ENCODE measurements around the gene ZNF853.

The ZNF853 gene

DNA sequence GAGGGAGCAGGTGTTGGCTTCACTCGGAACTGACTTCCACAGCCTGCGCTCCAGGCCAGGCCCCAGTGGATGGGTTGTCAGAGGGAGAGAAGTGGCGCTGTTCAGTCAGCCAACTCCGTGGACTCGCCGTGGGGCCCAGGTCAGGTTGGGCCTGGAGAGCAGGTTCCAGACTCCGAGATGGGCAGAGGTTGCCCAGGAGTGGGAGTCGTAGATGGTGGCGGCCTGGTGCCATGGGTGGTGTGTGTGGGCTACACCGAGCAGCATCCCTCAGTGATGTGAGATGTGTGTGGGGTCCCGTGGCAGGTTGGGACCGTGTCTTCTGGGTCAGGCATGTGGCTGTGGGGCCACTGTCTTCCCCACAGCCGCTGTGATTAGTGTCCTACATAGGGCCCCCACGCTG is 32.1 kb downstream of the ZNF853 start:
- no peak overlapping the region for H3K4me3 ChIP-seq
- H3K9me3 ChIP-seq: no peaks in the 10 kb centered on the region; the same call in 1 of the 2 replicates
- no peaks in the 10 kb centered on the region for H3K4me1 ChIP-seq
- in situ Hi-C loops (cut with MboI; ENCODE audit: low sequenced_read_pairs): no loop called here
- DNase-seq (ENCODE audit: low spot score in 2 of 2): no peak
- H3K36me3 ChIP-seq (replicated peaks): peaks cover 52% of the 10 kb centered on the region
- H3K27me3 ChIP-seq (ENCODE audit: low read depth): no peaks in the 10 kb centered on the region

GRCh38 chr7:6648066-6648814 is 32.8 kb downstream of the ZNF853 start:
- Histone ChIP-seq H3K9me3 (no peaks in the 10 kb centered on the region; the same call in 1 of the 2 replicates), H3K4me3 (no peak overlapping the region), H3K27me3 (ENCODE audit: low read depth) (no peaks in the 10 kb centered on the region), H3K36me3 (replicated peaks) (peaks cover 47% of the 10 kb centered on the region), H3K4me1 (no peaks in the 10 kb centered on the region)
- DNase-seq (ENCODE audit: low spot score in 2 of 2): no peak
- in situ Hi-C loops (cut with MboI; ENCODE audit: low sequenced_read_pairs): no loop called here

DNA sequence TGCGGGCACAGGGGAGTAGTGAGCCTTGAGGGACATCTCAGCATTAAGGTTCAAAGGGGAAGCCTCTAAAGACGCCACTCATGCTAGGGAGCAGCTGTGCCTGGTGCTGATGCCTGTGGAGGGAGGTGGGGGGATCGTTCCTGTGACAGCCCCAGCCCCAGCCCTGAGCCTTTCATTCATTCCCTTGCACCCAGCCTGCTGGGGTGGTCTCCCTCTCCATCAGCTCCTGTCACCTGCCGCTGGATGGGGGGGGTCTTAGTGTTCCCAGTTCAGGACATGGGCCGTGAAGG is 33.4 kb downstream of the ZNF853 start:
- no peaks in the 10 kb centered on the region for H3K27me3 ChIP-seq (ENCODE audit: low read depth)
- no peak overlapping the region for H3K4me3 ChIP-seq
- no peaks in the 10 kb centered on the region; the same call in 1 of the 2 replicates for H3K9me3 ChIP-seq
- in situ Hi-C loops (cut with MboI; ENCODE audit: low sequenced_read_pairs): no loop called here
- no peaks in the 10 kb centered on the region for H3K4me1 ChIP-seq
- H3K36me3 ChIP-seq (replicated peaks): peaks cover 42% of the 10 kb centered on the region
- DNase-seq (ENCODE audit: low spot score in 2 of 2): no peak

DNA sequence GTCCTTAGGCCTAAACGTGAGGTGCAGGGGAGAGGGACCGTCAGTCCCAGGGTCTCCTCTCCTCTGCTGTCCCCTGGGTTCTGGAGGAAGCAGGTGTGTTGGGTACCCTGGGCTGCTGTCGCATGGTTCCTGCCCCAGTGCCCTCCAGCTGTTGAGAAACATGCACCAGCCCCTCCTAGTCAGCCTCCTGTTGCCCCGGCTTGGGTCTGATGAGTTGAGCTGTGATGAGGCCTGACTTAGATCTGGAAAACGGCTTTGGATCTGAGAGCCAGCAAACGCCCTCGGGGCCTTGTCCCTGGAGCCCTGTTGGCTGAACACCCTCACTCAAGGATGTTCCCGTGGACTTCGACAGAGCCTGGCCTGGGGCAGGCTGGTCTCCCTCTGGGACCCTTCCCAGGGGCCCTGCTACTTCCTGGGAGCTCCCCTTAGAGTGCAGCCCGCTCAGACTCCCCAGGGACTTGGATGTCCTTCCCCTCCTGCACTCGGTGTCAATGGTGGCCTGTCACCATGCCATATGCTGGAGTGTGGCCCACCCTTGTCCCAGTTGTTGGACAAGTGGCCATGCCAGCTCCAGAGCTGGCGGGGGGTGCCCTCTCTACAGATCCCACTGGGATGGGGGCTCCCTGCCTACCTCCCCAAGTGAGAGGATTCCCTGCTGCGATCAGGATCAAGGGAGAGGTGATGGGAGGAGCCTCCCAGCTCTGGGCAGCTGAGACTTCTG is 34.0 kb downstream of the ZNF853 start:
- no peaks in the 10 kb centered on the region for H3K4me1 ChIP-seq
- H3K27me3 ChIP-seq (ENCODE audit: low read depth): no peaks in the 10 kb centered on the region
- H3K4me3 ChIP-seq: no peak overlapping the region
- in situ Hi-C loops (cut with MboI; ENCODE audit: low sequenced_read_pairs): no loop called here
- peaks cover 38% of the 10 kb centered on the region for H3K36me3 ChIP-seq (replicated peaks)
- no peak for DNase-seq (ENCODE audit: low spot score in 2 of 2)
- no peaks in the 10 kb centered on the region; the same call in 1 of the 2 replicates for H3K9me3 ChIP-seq

DNA sequence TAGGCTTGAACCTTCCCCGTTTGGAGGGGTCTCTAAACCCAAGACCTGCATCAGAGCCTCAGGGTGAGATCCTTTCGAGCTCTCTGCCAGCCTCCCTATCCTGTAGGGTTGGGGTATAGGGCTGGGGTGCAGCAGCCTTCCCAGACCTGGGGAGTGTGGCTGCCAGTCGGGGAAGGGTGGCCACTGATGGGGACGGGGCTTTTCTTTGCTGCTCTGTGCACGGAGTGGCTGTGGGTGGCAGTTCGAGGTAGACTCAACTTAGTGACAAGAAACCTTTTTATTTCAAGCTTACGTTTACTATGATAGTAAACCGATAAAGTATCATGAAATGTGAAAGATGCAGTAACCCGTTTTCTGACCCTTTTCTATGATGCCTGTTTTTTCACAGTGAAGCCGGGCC is 34.7 kb downstream of the ZNF853 start:
- Histone ChIP-seq H3K4me3 (no peak overlapping the region), H3K36me3 (replicated peaks) (peaks cover 31% of the 10 kb centered on the region), H3K27me3 (ENCODE audit: low read depth) (no peaks in the 10 kb centered on the region), H3K9me3 (no peaks in the 10 kb centered on the region; the same call in 1 of the 2 replicates), H3K4me1 (no peaks in the 10 kb centered on the region)
- in situ Hi-C loops (cut with MboI; ENCODE audit: low sequenced_read_pairs): no loop called here
- no peak for DNase-seq (ENCODE audit: low spot score in 2 of 2)

- Histone ChIP-seq H3K4me3 (no peak overlapping the region), H3K27me3 (ENCODE audit: low read depth) (no peaks in the 10 kb centered on the region), H3K9me3 (no peaks in the 10 kb centered on the region; the same call in 1 of the 2 replicates), H3K4me1 (no peaks in the 10 kb centered on the region), H3K36me3 (replicated peaks) (peaks cover 30% of the 10 kb centered on the region)
- no peak for DNase-seq (ENCODE audit: low spot score in 2 of 2)
- in situ Hi-C loops (cut with MboI; ENCODE audit: low sequenced_read_pairs): no loop called here
Measured at GRCh38 chr7:6650521-6651011, 35.2 kb downstream of the ZNF853 start.

- DNase-seq (ENCODE audit: low spot score in 2 of 2): no peak
- Histone ChIP-seq H3K9me3 (no peaks in the 10 kb centered on the region; the same call in 1 of the 2 replicates), H3K36me3 (replicated peaks) (peaks cover 30% of the 10 kb centered on the region)
Measured at GRCh38 chr7:6651851-6652445, 36.5 kb downstream of the ZNF853 start.

GRCh38 chr7:6652446-6653011 is 37.1 kb downstream of the ZNF853 start:
- in situ Hi-C loops (cut with MboI; ENCODE audit: low sequenced_read_pairs): no loop called here
- peaks cover 28% of the 10 kb centered on the region for H3K36me3 ChIP-seq (replicated peaks)
- no peak for DNase-seq (ENCODE audit: low spot score in 2 of 2)
- H3K4me3 ChIP-seq: no peak overlapping the region
- no peaks in the 10 kb centered on the region for H3K4me1 ChIP-seq
- no peaks in the 10 kb centered on the region for H3K27me3 ChIP-seq (ENCODE audit: low read depth)
- H3K9me3 ChIP-seq: no peaks in the 10 kb centered on the region; the same call in 1 of the 2 replicates

More at GRCh38 chr7:6651851-6652445, 36.5 kb downstream of the ZNF853 start:
- Histone ChIP-seq H3K4me1 (no peaks in the 10 kb centered on the region), H3K27me3 (ENCODE audit: low read depth) (no peaks in the 10 kb centered on the region), H3K4me3 (no peak overlapping the region)
- in situ Hi-C loops (cut with MboI; ENCODE audit: low sequenced_read_pairs): no loop called here

- Histone ChIP-seq H3K4me3 (no peak overlapping the region), H3K36me3 (replicated peaks) (peaks cover 26% of the 10 kb centered on the region), H3K4me1 (no peaks in the 10 kb centered on the region), H3K27me3 (ENCODE audit: low read depth) (no peaks in the 10 kb centered on the region), H3K9me3 (no peaks in the 10 kb centered on the region; the same call in 1 of the 2 replicates)
- in situ Hi-C loops (cut with MboI; ENCODE audit: low sequenced_read_pairs): no loop called here
- DNase-seq (ENCODE audit: low spot score in 2 of 2): no peak
Measured at GRCh38 chr7:6653071-6654003, 37.9 kb downstream of the ZNF853 start.

- H3K9me3 ChIP-seq: no peaks in the 10 kb centered on the region; the same call in 1 of the 2 replicates
- in situ Hi-C loops (cut with MboI; ENCODE audit: low sequenced_read_pairs): no loop called here
- H3K4me1 ChIP-seq: no peaks in the 10 kb centered on the region
- H3K27me3 ChIP-seq (ENCODE audit: low read depth): no peaks in the 10 kb centered on the region
- no peak overlapping the region for H3K4me3 ChIP-seq
- no peak for DNase-seq (ENCODE audit: low spot score in 2 of 2)
- H3K36me3 ChIP-seq (replicated peaks): peaks cover 26% of the 10 kb centered on the region
Measured at GRCh38 chr7:6654113-6654841, 38.9 kb downstream of the ZNF853 start.

GRCh38 chr7:6654842-6655610 is 39.6 kb downstream of the ZNF853 start:
- no peak for DNase-seq (ENCODE audit: low spot score in 2 of 2)
- H3K4me3 ChIP-seq: no peak overlapping the region
- no peaks in the 10 kb centered on the region for H3K27me3 ChIP-seq (ENCODE audit: low read depth)
- H3K9me3 ChIP-seq: no peaks in the 10 kb centered on the region; the same call in 1 of the 2 replicates
- peaks cover 21% of the 10 kb centered on the region for H3K36me3 ChIP-seq (replicated peaks)
- in situ Hi-C loops (cut with MboI; ENCODE audit: low sequenced_read_pairs): no loop called here
- H3K4me1 ChIP-seq: no peaks in the 10 kb centered on the region
